ENCODE results near the gene ETNK1.

ETNK1 gene

DNA sequence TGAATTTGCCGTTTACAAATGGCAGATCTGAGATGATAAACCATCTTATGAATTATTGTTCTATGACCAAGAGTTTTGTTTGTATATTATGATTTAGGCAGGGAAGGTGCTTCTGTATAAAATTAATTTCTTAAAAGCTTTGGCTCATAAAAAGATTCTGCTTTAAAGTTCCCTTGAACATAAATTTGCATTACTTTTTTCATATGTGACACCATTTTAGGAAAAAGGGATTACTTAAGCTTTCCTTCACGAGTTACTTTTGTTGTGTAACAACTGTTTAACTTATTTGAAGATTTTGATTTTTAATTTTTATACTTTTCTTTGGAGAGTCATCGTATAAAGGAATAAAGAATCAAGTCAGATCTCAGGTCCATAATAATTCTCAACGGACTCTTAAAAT is 3.3 kb downstream of the ETNK1 start:
- no peak for DNase-seq (ENCODE audit: extremely low read depth, low read depth)
- peak overlapping the region; percentile 97; the same call in 1 of the 2 replicates for H3K4me3 ChIP-seq (replicated peaks; ENCODE audit: low read depth, low read length)

DNA sequence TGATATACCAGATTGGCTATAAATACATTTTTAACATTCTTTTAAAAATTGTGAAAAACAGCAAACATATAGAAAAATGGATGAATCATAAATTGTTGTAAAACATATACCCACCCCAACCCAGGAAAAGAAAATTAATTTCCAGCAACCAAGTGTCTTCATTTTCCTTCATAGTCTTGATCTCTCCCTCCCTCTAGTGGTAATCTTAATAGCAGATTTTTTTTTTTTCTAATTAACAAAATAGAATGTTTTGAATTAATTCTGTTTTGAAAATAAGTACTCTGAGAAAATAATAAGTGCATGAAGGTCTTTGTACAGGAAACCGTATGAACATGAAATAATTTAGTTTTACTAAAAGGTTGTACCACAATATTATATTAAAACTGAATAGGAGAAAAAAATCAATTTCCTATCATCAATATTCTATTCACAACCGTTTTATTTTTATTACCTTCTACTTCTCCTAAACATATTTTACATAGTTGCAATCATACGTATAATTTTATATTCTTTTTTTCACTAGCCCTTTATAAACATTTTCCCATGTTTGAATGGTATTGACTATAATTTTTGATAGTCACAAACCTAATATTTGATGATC is 7.0 kb downstream of the ETNK1 start:
- no peak overlapping the region for H3K4me3 ChIP-seq (replicated peaks; ENCODE audit: low read depth, low read length)
- DNase-seq (ENCODE audit: extremely low read depth, low read depth) = no peak
- TF ChIP-seq, protein P1, sequence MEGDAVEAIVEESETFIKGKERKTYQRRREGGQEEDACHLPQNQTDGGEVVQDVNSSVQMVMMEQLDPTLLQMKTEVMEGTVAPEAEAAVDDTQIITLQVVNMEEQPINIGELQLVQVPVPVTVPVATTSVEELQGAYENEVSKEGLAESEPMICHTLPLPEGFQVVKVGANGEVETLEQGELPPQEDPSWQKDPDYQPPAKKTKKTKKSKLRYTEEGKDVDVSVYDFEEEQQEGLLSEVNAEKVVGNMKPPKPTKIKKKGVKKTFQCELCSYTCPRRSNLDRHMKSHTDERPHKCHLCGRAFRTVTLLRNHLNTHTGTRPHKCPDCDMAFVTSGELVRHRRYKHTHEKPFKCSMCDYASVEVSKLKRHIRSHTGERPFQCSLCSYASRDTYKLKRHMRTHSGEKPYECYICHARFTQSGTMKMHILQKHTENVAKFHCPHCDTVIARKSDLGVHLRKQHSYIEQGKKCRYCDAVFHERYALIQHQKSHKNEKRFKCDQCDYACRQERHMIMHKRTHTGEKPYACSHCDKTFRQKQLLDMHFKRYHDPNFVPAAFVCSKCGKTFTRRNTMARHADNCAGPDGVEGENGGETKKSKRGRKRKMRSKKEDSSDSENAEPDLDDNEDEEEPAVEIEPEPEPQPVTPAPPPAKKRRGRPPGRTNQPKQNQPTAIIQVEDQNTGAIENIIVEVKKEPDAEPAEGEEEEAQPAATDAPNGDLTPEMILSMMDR (IDR thresholded peaks at IDR 0.05; ENCODE audit: low read depth, low read length, missing control alignments) = peak; percentile 38

More for the DNA sequence above, 3.3 kb downstream of the ETNK1 start:
- TF ChIP-seq, protein P1 (IDR thresholded peaks at IDR 0.05; ENCODE audit: low read depth, low read length, missing control alignments) = no peak

DNA sequence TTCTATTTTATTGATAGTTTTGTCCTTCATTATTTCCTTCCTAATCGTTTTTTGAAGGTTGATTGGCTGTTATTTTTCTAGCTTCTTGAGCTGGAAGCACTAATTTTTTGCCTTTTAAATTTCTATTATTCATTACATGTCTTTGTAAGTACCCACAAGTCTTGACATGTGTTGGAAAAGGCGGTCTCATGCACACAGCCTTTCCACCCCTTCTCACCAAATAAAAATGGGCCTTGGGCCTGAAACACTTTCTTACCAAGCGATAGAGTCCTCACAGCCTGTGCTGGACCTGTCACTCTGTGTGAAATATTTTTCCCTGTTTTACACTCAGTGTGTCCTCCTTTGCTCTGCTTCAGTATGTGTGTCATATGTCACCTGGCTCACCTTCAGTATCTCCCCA is 9.9 kb downstream of the ETNK1 start:
- no peak for DNase-seq (ENCODE audit: extremely low read depth, low read depth)
- no peak overlapping the region for H3K4me3 ChIP-seq (replicated peaks; ENCODE audit: low read depth, low read length)
- TF ChIP-seq, protein P1 (IDR thresholded peaks at IDR 0.05; ENCODE audit: low read depth, low read length, missing control alignments) = no peak

DNA sequence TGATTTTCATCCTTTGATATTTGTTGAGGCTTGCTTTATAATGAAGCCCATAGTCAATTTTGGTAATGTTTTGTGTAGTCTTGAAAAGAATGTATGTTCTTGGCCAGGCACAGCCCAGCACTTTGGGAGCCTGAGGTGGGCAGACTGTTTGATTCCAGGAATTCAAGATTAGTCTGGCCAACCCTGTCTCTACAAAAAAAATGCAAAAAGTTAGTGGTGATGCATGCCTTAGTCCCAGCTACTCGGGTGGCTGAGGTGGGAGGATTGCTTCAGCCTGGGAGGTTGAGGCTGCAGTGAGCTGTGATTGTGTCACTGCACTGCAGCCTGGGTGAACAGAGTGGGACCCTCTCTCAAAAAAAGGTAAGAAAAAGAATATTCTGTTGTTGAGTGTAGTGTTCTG is 10.8 kb downstream of the ETNK1 start:
- TF ChIP-seq, protein P1 (IDR thresholded peaks at IDR 0.05; ENCODE audit: low read depth, low read length, missing control alignments) = no peak
- H3K4me3 ChIP-seq (replicated peaks; ENCODE audit: low read depth, low read length) = no peak overlapping the region
- no peak for DNase-seq (ENCODE audit: extremely low read depth, low read depth)

DNA sequence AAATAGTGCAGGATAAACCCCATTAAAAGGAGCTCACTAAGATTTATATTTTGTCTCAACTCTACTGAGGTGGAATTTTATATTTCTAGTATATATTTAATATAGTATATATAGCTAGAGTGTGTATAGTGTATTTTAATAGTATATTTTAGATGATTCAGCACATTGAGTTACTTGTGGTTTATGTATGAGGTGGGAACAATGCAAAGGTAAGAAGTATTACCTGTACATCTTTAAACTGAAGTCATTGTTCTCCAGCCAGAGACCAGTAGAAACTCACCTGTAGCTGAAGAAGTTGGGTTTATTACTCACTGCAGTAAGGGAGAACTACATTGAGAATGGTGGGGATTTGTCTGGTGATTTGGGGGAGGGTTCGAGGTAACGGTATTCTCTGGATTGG is 15.9 kb downstream of the ETNK1 start:
- no peak overlapping the region for H3K4me3 ChIP-seq (replicated peaks; ENCODE audit: low read depth, low read length)
- TF ChIP-seq, protein P1 (IDR thresholded peaks at IDR 0.05; ENCODE audit: low read depth, low read length, missing control alignments) = no peak
- DNase-seq (ENCODE audit: extremely low read depth, low read depth) = no peak

DNA sequence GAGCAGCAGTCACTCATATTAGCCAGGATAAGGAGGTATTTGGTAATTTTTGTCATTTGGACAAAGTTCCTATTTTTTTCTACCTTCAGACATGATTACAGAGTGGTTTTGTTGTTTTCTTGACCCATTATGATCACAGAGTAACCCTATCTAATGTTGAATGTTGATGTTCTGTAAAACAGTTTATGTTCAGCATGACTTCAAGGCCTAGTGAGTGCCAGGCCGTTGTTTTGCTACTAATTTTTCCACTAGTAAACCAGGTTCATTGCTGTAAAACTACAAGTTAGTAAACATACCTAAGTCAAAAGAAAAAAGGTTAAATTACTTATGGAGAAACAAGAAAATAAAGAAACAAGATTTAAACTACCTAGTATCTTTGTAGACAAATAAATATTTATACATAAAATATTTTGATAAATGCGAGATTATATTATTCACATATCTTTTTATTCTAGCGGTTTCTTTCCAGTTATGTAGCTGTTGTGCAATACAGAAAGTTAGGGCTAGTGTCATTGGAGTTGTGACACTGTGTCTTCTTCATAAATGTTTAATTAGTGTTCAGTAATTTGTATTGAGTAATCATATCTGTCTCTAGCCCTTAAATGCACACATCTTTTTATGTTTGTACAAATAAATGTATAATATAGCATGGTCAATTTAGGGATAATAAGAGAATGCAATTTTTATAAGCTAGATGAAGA is 16.5 kb downstream of the ETNK1 start:
- DNase-seq (ENCODE audit: extremely low read depth, low read depth) = no peak
- H3K4me3 ChIP-seq (replicated peaks; ENCODE audit: low read depth, low read length) = no peak overlapping the region
- TF ChIP-seq, protein P1 (IDR thresholded peaks at IDR 0.05; ENCODE audit: low read depth, low read length, missing control alignments) = no peak
